H1 (cell line): ENCODE results near the gene PLPPR2. TPM values are rescaled to one million over a fixed set of nuclear protein-coding genes. Genes with fewer than 3 reads are reported as not detected.

ENCODE experiments used
- CTCF ChIA-PET: fragments of 300-600 bp; sonication (Branson Sonifier 250); formaldehyde crosslinking; loops from one replicate; lab custom pipeline; 2021; ENCODE audit not compliant: partially characterized antibody; lab: Charles Lee
- POLR2A ChIA-PET: fragments of 300-600 bp; sonication (Branson Sonifier 250); formaldehyde crosslinking; loops from one replicate; lab custom pipeline; 2021; ENCODE audit warnings: inconsistent platforms; ENCODE audit not compliant: partially characterized antibody; lab: Charles Lee
- DNase-seq, 2 experiments: peaks; one replicate each; pipeline versions ENCODE4 v3.0.0 to v3.0.0-alpha.2; 2010 to 2022; ENCODE audit warnings: low spot score in 2 of 2, low read depth in 1 of 2, mixed read lengths in 1 of 2
- FAIRE-seq: peaks from 2 replicates; lab custom pipeline; 2011; peaks lifted over from hg19 to GRCh38; lab: Jason Lieb, UNC
- H2AFZ ChIP-seq: 2 replicates; pipeline ENCODE4 v1.8.1; 2012; ENCODE audit warnings: low read length, inconsistent platforms
- H2AK5ac ChIP-seq: 2 replicates; pipeline ENCODE4 v1.6.1; 2013; ENCODE audit warnings: low read depth, low read length
- H2BK120ac ChIP-seq: replicated peaks from 2 replicates; pipeline ENCODE3; 2013; ENCODE audit warnings: low read depth, low read length, inconsistent platforms
- H2BK12ac ChIP-seq: 2 replicates; pipeline ENCODE4 v1.6.1; 2013; ENCODE audit warnings: low read depth, low read length
- H2BK15ac ChIP-seq: 2 replicates; pipeline ENCODE4 v1.6.1; 2013; ENCODE audit warnings: low read length
- H2BK20ac ChIP-seq: 2 replicates; pipeline ENCODE4 v1.6.1; 2013; ENCODE audit warnings: low read length
- H2BK5ac ChIP-seq: 2 replicates; pipeline ENCODE4 v1.6.1; 2013; ENCODE audit warnings: low read depth, low read length
- H3K14ac ChIP-seq: 2 replicates; pipeline ENCODE4 v1.6.1; 2013; ENCODE audit warnings: inconsistent platforms; ENCODE audit not compliant: insufficient read length
- H3K18ac ChIP-seq: 2 replicates; pipeline ENCODE4 v1.6.1; 2013; ENCODE audit warnings: low read length; ENCODE audit errors: extremely low read depth
- H3K23ac ChIP-seq: 2 replicates; pipeline ENCODE4 v1.6.1; 2013; ENCODE audit warnings: inconsistent platforms; ENCODE audit not compliant: insufficient read length
- H3K23me2 ChIP-seq: 2 replicates; pipeline ENCODE4 v1.6.1; 2013; ENCODE audit warnings: low read depth, low read length
- H3K27ac ChIP-seq: 2 replicates; pipeline ENCODE4 v1.6.1; 2011; ENCODE audit warnings: low read depth, low read length, inconsistent platforms
- H3K27me3 ChIP-seq, 4 experiments: replicated peaks in 1 of 4; 1 replicate in 1 of 4; 2 replicates in 3 of 4; pipeline versions ENCODE4 v1.6.1 to v1.8.1; 2011 to 2013; ENCODE audit warnings: low read length in 3 of 4, mild to moderate bottlenecking in 3 of 4, inconsistent platforms in 2 of 4, mixed read lengths in 2 of 4, moderate library complexity in 1 of 4; ENCODE audit not compliant: control insufficient read depth in 3 of 4, insufficient read depth in 3 of 4; ENCODE audit errors: extremely low read depth in 1 of 4
- H3K36me3 ChIP-seq, 4 experiments: 2 replicates each; pipeline versions ENCODE4 v1.6.1 to v1.8.1; 2011 to 2013; ENCODE audit warnings: mild to moderate bottlenecking in 4 of 4, low read length in 3 of 4, moderate library complexity in 2 of 4, control low read depth in 1 of 4, inconsistent platforms in 1 of 4; ENCODE audit not compliant: insufficient read depth in 4 of 4, control insufficient read depth in 2 of 4
- H3K4ac ChIP-seq: replicated peaks from 2 replicates; pipeline ENCODE3; 2013; ENCODE audit warnings: low read length, low read depth, mixed read lengths, inconsistent platforms; ENCODE audit not compliant: insufficient read length
- H3K4me1 ChIP-seq, 4 experiments: replicated peaks in 1 of 4; 1 replicate in 1 of 4; 2 replicates in 3 of 4; pipeline versions ENCODE4 v1.6.1 to v1.8.1; 2011 to 2013; ENCODE audit warnings: low read length in 3 of 4, inconsistent platforms in 2 of 4, mixed read lengths in 1 of 4; ENCODE audit not compliant: insufficient read depth in 4 of 4, control insufficient read depth in 3 of 4
- H3K4me2 ChIP-seq, 2 experiments: 2 replicates each; pipeline versions ENCODE4 v1.6.1 to v1.8.1; 2011 to 2013; ENCODE audit warnings: low read depth in 2 of 2, low read length in 2 of 2, control low read depth in 1 of 2, inconsistent platforms in 1 of 2, mild to moderate bottlenecking in 1 of 2; ENCODE audit not compliant: insufficient read depth in 1 of 2
- H3K4me3 ChIP-seq, 4 experiments: fragments of 200-600, 300-600 bp in 1 of 4; sonication (generic), shearing (Covaris generic), sonication (Bioruptor Twin) in 1 of 4; 2 replicates each; pipeline versions ENCODE4 v1.5.1 to v1.8.1; 2011 to 2016; ENCODE audit warnings: low read length in 4 of 4, low read depth in 3 of 4, control low read depth in 2 of 4, inconsistent platforms in 2 of 4, mild to moderate bottlenecking in 2 of 4, mixed read lengths in 1 of 4, moderate library complexity in 1 of 4; ENCODE audit not compliant: insufficient read depth in 2 of 4; ENCODE audit errors: extremely low read depth in 1 of 4
- H3K56ac ChIP-seq: replicated peaks from 2 replicates; pipeline ENCODE3; 2013; ENCODE audit warnings: low read depth, mild to moderate bottlenecking, mixed read lengths, low read length, inconsistent platforms; ENCODE audit not compliant: insufficient read length
- H3K79me1 ChIP-seq: 2 replicates; pipeline ENCODE4 v1.6.1; 2013; ENCODE audit warnings: low read depth, low read length, control low read depth
- H3K79me2 ChIP-seq, 2 experiments: 2 replicates each; pipeline versions ENCODE4 v1.6.1 to v1.8.1; 2012 to 2013; ENCODE audit warnings: low read length in 2 of 2, mild to moderate bottlenecking in 2 of 2, inconsistent platforms in 1 of 2; ENCODE audit not compliant: insufficient read depth in 2 of 2, control insufficient read depth in 1 of 2
- H3K9ac ChIP-seq, 4 experiments: replicated peaks in 1 of 4; 1 replicate in 1 of 4; 2 replicates in 3 of 4; pipeline versions ENCODE4 v1.6.1 to v1.8.1; 2011 to 2013; ENCODE audit warnings: low read depth in 3 of 4, low read length in 3 of 4, control low read depth in 2 of 4, mild to moderate bottlenecking in 2 of 4, moderate library complexity in 2 of 4, inconsistent platforms in 1 of 4; ENCODE audit errors: extremely low read depth in 1 of 4
- H3K9me3 ChIP-seq, 2 experiments: 2 replicates each; pipeline versions ENCODE4 v1.6.1 to v1.8.1; 2012 to 2013; ENCODE audit warnings: mild to moderate bottlenecking in 2 of 2, moderate library complexity in 2 of 2, control low read depth in 1 of 2, inconsistent platforms in 1 of 2, low read depth in 1 of 2, low read length in 1 of 2, mixed read lengths in 1 of 2; ENCODE audit not compliant: insufficient read depth in 2 of 2
- H4K20me1 ChIP-seq, 2 experiments: replicated peaks in 1 of 2; 2 replicates each; pipeline versions ENCODE3 to v1.8.1; 2011 to 2013; ENCODE audit warnings: inconsistent platforms in 2 of 2, low read length in 2 of 2, mild to moderate bottlenecking in 1 of 2; ENCODE audit not compliant: insufficient read depth in 2 of 2, control insufficient read depth in 1 of 2
- H4K5ac ChIP-seq: 2 replicates; pipeline ENCODE4 v1.6.1; 2013; ENCODE audit warnings: low read length, low read depth, mixed read lengths, inconsistent platforms; ENCODE audit not compliant: insufficient read length
- H4K8ac ChIP-seq: 2 replicates; pipeline ENCODE4 v1.8.0; 2013; ENCODE audit warnings: mild to moderate bottlenecking, moderate library complexity, low read length, inconsistent platforms; ENCODE audit not compliant: insufficient read depth; ENCODE audit errors: extremely low read depth
- H4K91ac ChIP-seq: replicated peaks from 2 replicates; pipeline ENCODE3; 2013; ENCODE audit warnings: low read length, mixed read lengths, inconsistent platforms; ENCODE audit not compliant: insufficient read length
- BRCA1 ChIP-seq: IDR thresholded peaks from 2 replicates; pipeline ENCODE4 v1.6.1; 2012; ENCODE audit warnings: low read depth, low read length, improper control_type of control experiment
- CHD2 ChIP-seq: IDR thresholded peaks from 2 replicates; pipeline ENCODE4 v1.6.1; 2012; ENCODE audit warnings: low read length, improper control_type of control experiment
- E2F6 ChIP-seq: IDR thresholded peaks from 2 replicates; pipeline ENCODE4 v1.6.1; 2012; ENCODE audit warnings: inconsistent platforms
- WGBS, 2 experiments: shearing (Covaris generic) in 1 of 2; methylation state at CpG; one replicate each; pipeline versions ENCODE4 v1.1.6 to v1.1.7; 2013 to 2015; ENCODE audit warnings: low lambda C conversion rate in 2 of 2, mixed read lengths in 2 of 2, inconsistent platforms in 1 of 2, low coverage in 1 of 2, missing lambda C conversion rate in 1 of 2; ENCODE audit not compliant: insufficient replicate concordance in 2 of 2, insufficient coverage in 1 of 2, insufficient read length in 1 of 2; ENCODE audit errors: extremely low coverage in 1 of 2, missing lambda C conversion rate in 1 of 2; 5-methylcytosine and 5-hydroxymethylcytosine counted together
- polyA plus RNA-seq, 7 experiments: library from polyadenylated mRNA; depleted of rRNA in 3 of 7; stranded (reverse) in 5 of 7; unstranded in 2 of 7; fragments of >200 nt in 5 of 7; fragments of 200-250 nt in 2 of 7; gene quantifications; 1 replicate in 5 of 7; 2 replicates in 1 of 7; 4 replicates in 1 of 7; pipeline versions ENCODE4 v1.2.1 to v1.2.3, GENCODE V29; 2011 to 2013; ENCODE audit warnings: missing spikeins in 2 of 7, mixed read lengths in 2 of 7
- total RNA-seq: library from RNA; stranded (reverse); fragmentation: NEBNext Ultra II Directional; extraction: Animal tissue kit (Norgen Biotek cat#: 25700); gene quantifications from 2 replicates; pipeline ENCODE4 v1.2.1, GENCODE V29; 2021

The PLPPR2 gene
- total and polyA plus RNA-seq, 2 of the 8 experiments (the other 6 are each of a cell fraction or from before 2014, with no cell fraction given): 7.2 to 11.7 TPM

DNA sequence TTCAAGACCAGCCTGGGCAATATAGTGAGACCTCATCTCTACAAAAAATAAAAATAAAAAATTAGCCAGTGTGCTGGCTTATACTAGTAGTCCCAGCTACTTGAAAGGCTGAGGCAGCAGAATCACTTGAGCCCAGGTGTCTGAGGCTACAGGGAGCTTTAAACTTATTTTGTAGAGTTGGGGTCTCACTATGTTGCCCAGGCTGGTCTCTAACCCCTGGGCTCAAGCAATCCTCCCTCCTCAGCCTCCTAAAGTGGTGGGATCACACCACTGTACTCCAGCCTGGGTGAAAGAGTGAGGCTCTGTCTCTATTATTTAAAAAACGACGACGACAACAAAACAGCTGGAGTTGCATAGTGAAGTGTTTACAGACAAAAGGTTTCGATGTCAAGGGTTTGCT lies 23.7 kb upstream of the PLPPR2 start:
- H4K91ac ChIP-seq: no peak overlapping the region
- H3K23ac ChIP-seq: no peak overlapping the region
- FAIRE-seq (no peak), DNase-seq (no peak)
- H3K4me3 ChIP-seq: no peak overlapping the region
- no peaks in the 10 kb centered on the region for H3K79me1 ChIP-seq
- H3K79me2 ChIP-seq: no peaks in the 10 kb centered on the region
- H2BK12ac ChIP-seq: no peak overlapping the region
- H3K4me1 ChIP-seq: no peaks in the 10 kb centered on the region
- H3K27ac ChIP-seq: no peak overlapping the region
- no peak overlapping the region for H2AFZ ChIP-seq
- no peaks in the 10 kb centered on the region for H3K9me3 ChIP-seq
- no peak overlapping the region for H3K56ac ChIP-seq
- H3K4me2 ChIP-seq: no peak overlapping the region
- no peaks in the 10 kb centered on the region for H3K23me2 ChIP-seq
- H2BK120ac ChIP-seq: no peak overlapping the region
- TF ChIP-seq BRCA1: no peak
- no peak for TF ChIP-seq E2F6
- TF ChIP-seq CHD2: no peak
- no peak overlapping the region for H4K8ac ChIP-seq
- H2AK5ac ChIP-seq: no peak overlapping the region
- no peak overlapping the region for H3K9ac ChIP-seq
- WGBS, 2 experiments: 71% methylated on average over 4 of the region's 4 CpGs; no CpG with 5 or more reads in 1 of the 2 experiments
- H2BK20ac ChIP-seq: no peak overlapping the region
- H2BK15ac ChIP-seq: no peak overlapping the region
- no peak overlapping the region for H3K14ac ChIP-seq
- H4K5ac ChIP-seq: no peak overlapping the region
- H2BK5ac ChIP-seq: no peak overlapping the region
- H3K4ac ChIP-seq: no peak overlapping the region
- ChIA-PET CTCF (interaction anchor here (0.7 to 1.5 kb wide), 2 partner anchors 9 to 39 kb away, joined by 5 read pairs; no protein-coding TSS in a partner anchor), POLR2A (interaction anchor here (1.2 kb wide), 1 partner anchor 52 kb away, joined by 3 read pairs; no protein-coding TSS in a partner anchor)
- peaks cover 0 to 9% (median 2%) of the 10 kb centered on the region in 4 experiments; a peak in 3 of 8 replicates for H3K36me3 ChIP-seq
- H3K18ac ChIP-seq: no peak overlapping the region
- H4K20me1 ChIP-seq: peaks cover 0 to 2% of the 10 kb centered on the region in 2 experiments
- no peaks in the 10 kb centered on the region for H3K27me3 ChIP-seq
